NCI-H460 (cell line): ENCODE measurements around the gene AFG3L2. TPM values are rescaled to one million over a fixed set of nuclear protein-coding genes. Genes with fewer than 3 reads are reported as not detected.

Source experiments
- DNase-seq: peaks from one replicate; pipeline ENCODE4 v3.0.0-alpha.2; 2016; ENCODE audit warnings: low read depth; ENCODE audit errors: extremely low read depth
- total RNA-seq: library from RNA; depleted of rRNA; stranded (reverse); fragments of >200 nt; shearing (Covaris generic); gene quantifications from 2 replicates; pipeline ENCODE4 v1.2.3, GENCODE V29; 2014

Gene AFG3L2
- total RNA-seq, 1 experiment from 2014 or later, result 57.5 TPM

GRCh38 chr18:12306752-12307700 lies 70.0 kb downstream of the AFG3L2 start:
- no peak for DNase-seq

GRCh38 chr18:12305930-12306629 lies 70.9 kb downstream of the AFG3L2 start:
- DNase-seq, result no peak

DNA sequence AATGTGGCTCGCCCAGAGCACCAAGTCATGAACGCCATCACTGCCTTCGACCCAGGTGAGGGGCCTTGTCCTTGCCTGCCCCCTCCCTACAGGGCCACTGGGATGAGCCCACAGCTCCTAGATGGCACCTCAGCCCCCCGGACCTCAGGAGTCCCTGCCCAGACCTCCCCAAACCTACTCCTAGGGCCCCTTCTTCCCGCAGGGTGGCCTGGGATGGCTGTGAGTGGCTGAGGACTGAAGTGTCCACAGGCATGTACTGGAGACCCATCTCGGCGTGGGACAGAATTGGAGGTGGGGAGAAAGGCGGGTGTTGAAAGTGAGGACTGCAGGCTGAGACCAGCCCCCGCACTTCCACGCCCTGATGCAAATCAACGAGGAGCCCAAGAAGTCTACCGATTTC lies 71.8 kb downstream of the AFG3L2 start:
- no peak for DNase-seq

DNA sequence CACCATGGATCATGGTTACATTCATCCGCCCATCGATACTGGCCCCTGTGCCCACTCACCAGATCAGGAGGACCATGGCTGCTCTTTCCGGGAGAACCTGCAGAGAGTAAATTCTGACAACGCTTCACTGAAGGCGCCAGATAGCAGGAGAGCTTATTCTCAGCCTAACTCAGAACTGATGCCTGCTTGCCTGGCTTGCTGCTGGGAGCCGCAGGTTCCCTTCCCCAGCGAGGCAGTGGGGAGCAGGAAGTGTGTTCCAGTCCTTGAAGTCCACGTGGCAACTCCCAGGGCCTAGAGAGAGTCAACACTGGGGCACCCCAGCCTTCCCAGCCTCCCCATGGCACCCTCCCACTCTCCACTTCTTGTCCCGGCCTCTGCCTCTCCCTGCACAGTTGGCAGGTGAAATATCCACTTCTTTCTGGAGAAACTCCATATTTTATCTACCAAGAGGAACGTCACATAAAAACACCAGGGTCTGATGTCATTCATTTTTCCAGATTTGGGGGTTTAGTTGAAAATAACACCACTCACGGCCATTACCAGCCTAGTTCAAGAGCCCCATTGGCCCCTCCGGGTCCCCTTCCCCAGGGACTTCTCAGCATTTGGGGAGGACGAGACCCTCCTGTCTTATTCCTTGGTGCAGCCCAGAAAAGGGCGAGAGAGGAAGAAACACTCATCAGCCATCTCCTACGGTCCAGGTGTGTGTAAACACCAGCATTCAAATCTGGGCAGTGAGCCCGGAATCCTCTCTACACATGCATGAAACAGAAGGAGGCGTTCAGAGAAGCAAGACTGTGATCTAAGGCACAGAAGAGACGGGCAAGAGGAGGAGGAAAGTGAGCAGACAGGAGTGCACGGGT lies 72.4 kb downstream of the AFG3L2 start:
- no peak for DNase-seq

- DNase-seq, result no peak
Measured at GRCh38 chr18:12302391-12303147, 74.5 kb downstream of the AFG3L2 start.

GRCh38 chr18:12301263-12302005 lies 75.6 kb downstream of the AFG3L2 start:
- DNase-seq, result no peak

DNA sequence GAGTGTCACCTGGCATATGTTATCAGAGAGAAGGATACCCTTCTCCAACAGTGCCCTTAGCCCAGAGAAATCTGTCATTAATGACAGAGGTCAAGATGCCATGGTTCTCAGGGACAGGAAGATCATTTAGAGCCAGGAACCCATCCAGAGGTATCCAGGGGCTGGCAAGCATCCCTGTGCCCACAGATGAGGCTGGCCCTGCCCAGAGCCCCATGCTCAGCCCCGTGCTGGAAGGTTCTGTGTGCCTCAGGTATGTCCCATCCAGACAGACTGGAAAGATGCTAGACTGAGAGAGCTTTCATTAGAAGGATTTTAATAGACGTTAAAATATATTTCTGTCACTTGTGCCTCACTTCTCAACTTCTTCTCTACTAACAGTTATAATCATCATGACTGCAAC lies 77.2 kb downstream of the AFG3L2 start:
- no peak for DNase-seq

- DNase-seq, result no peak
Measured at GRCh38 chr18:12296457-12296856, 80.6 kb downstream of the AFG3L2 start.

GRCh38 chr18:12296087-12296403 lies 81.0 kb downstream of the AFG3L2 start:
- DNase-seq, result no peak

DNA sequence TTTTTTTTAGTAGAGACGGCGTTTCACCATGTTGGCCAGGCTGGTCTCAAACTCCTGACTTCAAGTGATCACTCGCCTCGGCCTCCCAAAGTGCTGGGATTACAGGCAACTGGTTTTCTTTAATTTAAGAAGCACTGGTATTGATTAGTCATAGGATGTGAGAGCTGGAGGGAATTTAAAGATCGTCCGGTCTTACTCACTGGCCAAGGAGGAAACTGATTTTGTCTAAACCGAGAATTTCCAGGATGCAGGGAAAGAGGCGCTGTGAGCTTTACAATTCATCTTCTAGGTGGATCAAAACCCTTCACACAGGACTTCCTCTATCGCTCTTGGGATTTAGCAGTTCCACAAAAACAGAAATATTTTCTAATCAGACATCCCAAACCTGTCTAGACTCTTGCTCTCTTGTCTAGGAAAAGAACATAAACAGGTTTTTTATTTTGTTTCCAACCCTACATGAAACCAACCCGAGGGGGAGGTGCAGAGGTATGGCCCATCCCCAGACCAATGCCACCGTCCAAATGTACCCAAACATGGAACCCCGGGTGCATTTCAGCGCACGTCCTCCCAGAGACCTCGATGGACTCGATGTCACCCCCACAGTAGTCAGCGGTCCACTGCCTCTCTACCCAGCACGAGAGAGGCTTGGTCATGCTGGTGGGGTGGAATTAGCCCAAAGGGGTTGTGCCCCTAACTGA lies 81.5 kb downstream of the AFG3L2 start:
- DNase-seq, result no peak

DNA sequence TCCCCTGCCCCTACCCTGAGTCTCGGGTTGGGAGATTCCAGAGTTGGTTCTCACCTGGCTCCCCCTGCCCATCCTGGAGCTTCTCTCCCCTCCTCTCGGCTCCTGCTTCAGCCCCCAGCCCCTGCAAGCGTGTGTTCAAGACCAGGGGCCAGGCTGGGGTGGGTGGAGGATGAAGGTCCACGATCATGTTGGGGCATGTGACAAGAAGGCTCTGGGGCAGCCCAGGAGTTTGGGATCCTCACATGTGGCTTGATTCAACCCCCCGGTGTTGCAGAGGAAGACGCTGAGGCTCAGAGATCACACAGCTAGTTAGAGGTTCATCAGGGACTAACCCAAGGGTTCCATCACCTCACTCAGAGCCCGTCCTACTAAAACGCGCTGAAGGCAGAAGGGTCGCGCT lies 83.2 kb downstream of the AFG3L2 start:
- DNase-seq, result no peak

GRCh38 chr18:12291690-12292089 lies 85.3 kb downstream of the AFG3L2 start:
- no peak for DNase-seq

- no peak for DNase-seq
Measured at GRCh38 chr18:12291161-12291560, 85.9 kb downstream of the AFG3L2 start.

- no peak for DNase-seq
Measured at GRCh38 chr18:12290086-12290485, 86.9 kb downstream of the AFG3L2 start.

DNA sequence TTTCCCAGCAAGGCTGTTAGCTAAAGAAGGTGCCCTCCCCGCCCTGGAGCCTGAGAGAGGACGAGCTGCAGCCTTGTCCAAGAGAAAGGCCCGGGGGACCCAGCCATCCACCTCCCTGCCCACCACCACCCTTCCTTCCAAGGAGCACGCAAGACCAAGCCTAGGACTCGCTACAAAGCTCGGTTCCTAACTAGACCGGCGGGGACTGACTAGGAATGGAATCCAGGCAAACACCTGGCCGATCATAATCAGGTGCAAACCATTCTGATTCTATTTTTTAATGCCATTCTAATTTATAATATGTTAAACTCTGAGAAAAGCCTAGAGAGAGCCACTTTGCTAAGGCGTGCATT lies 88.6 kb downstream of the AFG3L2 start:
- DNase-seq, result no peak

DNA sequence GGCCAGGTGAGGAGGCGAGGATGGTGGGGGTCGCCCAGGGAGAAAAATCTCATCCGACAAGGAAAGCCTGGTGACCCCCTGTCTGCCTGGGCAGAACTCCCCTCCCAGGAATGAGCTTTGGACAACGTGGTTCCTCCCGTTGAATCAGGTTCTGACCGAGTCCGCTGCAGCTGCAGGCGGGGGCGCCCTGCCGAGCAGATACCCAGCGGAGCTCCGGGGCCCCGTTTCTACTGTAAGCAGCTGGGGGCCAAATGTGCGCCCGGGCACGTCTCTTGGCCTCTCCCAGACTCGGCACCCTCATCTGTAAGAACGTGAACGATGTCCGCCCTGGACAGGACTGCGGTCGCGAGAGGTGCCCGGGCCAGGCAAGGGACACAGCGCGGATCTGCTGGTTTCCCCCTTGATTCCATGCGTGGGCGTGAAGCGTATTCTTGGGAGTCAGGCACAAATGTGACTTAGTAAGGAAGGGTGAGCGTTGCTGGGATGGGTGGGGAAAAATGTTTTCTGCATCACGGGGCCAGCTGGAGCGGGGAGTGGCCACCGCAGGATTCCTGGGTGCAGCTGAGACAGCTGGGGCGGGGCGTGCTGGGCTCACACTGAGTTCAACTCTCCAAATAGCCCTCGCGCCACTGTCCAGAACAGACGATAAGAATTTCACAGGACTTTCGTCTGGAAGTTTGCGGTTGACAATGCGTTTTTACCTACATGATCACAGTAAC lies 89.2 kb downstream of the AFG3L2 start:
- DNase-seq, result peak; percentile 15

GRCh38 chr18:12287131-12287681 lies 89.8 kb downstream of the AFG3L2 start:
- no peak for DNase-seq

DNA sequence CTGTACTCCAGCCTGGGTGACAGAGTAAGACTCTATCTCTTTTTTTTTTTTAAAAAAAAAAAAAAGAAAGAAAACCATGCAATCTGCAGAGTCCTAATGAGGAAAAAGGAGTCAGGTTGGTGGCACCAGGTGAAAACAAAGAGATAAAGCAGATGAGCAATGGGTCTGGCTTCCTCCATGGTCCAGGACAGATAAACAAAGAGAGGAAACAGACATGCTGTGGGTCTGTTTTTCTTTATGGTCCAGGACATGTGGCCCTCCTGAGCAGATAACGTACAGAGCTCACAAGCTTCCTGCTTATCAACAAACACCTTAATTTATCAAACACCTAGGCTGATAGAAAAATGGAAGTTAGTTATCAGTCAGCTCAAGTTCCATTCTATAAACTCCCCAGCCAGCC lies 93.4 kb downstream of the AFG3L2 start:
- DNase-seq, result no peak
